Measurements from ENCODE around the gene L3MBTL4. TPM values are rescaled to one million over a fixed set of nuclear protein-coding genes. Genes with fewer than 3 reads are reported as not detected.

L3MBTL4 gene
- total RNA-seq, 1 donor from 2014 or later: not detected

DNA sequence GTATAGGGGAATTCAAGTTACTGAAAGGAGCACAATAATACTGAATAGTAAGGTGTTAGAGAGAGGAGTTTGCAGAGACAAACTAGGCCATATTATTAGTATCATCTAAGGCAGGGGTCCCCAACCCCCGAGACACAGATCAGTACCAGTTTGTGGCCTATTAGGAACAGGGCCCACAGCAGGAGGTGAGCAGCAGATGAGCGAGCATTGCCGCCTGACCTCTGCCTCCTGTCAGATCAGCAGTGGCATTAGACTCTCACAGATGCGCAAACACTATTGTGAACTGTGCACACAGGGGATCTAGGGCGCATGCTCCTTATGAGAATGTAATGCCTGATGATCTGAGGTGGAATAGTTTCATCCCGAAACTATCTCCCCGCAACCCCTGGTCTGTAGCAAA, 477.6 kb downstream of the L3MBTL4 start:
- intact Hi-C loops (cut with DNase I): no loop called here
- Histone ChIP-seq H3K9me3 (no peaks in the 10 kb centered on the region), H3K27me3 (no peaks in the 10 kb centered on the region), H3K4me3 (no peak overlapping the region), H3K4me1 (no peaks in the 10 kb centered on the region), H3K27ac (no peak overlapping the region), H3K36me3 (no peaks in the 10 kb centered on the region)
- no peak for DNase-seq (ENCODE audit: low spot score in 2 of 2)
- TF ChIP-seq, protein P1, sequence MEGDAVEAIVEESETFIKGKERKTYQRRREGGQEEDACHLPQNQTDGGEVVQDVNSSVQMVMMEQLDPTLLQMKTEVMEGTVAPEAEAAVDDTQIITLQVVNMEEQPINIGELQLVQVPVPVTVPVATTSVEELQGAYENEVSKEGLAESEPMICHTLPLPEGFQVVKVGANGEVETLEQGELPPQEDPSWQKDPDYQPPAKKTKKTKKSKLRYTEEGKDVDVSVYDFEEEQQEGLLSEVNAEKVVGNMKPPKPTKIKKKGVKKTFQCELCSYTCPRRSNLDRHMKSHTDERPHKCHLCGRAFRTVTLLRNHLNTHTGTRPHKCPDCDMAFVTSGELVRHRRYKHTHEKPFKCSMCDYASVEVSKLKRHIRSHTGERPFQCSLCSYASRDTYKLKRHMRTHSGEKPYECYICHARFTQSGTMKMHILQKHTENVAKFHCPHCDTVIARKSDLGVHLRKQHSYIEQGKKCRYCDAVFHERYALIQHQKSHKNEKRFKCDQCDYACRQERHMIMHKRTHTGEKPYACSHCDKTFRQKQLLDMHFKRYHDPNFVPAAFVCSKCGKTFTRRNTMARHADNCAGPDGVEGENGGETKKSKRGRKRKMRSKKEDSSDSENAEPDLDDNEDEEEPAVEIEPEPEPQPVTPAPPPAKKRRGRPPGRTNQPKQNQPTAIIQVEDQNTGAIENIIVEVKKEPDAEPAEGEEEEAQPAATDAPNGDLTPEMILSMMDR (IDR thresholded peaks at IDR 0.05): no peak

DNA sequence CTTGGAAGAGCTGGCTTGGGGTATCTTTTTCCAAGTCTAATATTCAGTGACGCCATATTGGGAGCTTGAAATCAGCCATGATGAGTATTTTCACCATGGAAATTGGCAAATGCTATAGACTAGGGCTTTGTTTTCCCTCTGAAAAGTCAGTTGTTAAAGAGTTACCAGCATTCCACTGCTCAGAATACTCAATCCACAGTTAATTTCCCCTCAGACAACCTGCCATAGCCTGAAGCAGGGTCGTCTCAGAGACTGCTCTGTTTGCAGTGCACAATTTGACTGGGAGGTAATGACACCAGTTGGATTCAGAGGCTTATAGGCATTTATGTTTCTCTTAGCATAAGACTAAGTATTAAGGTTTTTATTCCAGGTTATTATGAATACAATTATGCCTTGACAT, 483.9 kb downstream of the L3MBTL4 start:
- no peaks in the 10 kb centered on the region for H3K4me1 ChIP-seq
- intact Hi-C loops (cut with DNase I): no loop called here
- H3K27me3 ChIP-seq: no peaks in the 10 kb centered on the region
- H3K4me3 ChIP-seq: no peak overlapping the region
- DNase-seq (ENCODE audit: low spot score in 2 of 2): no peak
- no peak overlapping the region for H3K27ac ChIP-seq
- H3K9me3 ChIP-seq: no peaks in the 10 kb centered on the region
- H3K36me3 ChIP-seq: no peaks in the 10 kb centered on the region
- TF ChIP-seq, protein P1 (IDR thresholded peaks at IDR 0.05): no peak

DNA sequence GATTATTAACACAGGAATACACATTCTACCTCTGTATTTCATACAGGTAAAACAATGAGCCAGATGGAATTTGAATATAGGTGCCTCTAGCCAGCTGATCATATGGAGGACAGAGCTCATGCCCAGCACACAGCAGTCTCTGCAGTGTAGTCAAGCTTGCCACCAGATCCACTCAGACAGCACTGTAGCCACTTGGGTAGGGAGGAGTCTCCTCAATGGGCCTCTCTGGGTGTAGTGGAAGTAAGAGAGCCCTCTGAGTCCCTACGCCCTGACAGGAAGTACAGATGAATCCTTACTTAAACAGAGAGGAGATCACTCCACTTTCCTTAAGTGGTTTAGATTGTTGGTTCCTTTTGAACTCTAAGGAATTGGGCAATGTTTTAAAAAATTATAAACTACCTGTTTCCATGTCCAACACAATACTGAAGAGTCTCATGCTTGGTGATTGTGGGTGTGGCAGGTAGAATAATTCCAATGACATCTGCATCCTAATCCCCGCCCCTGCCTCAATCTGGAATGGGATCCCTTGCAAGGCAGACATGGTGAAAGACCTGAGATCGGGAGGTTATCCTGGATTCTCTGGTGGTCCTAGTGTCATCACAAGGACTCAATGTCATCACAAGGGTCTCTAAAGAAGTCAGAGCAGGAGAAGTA, 496.4 kb downstream of the L3MBTL4 start:
- no peaks in the 10 kb centered on the region for H3K27me3 ChIP-seq
- no peaks in the 10 kb centered on the region for H3K4me1 ChIP-seq
- intact Hi-C loops (cut with DNase I): no loop called here
- TF ChIP-seq, protein P1 (IDR thresholded peaks at IDR 0.05): no peak
- DNase-seq (ENCODE audit: low spot score in 2 of 2): no peak
- H3K4me3 ChIP-seq: no peak overlapping the region
- no peak overlapping the region for H3K27ac ChIP-seq
- H3K36me3 ChIP-seq: no peaks in the 10 kb centered on the region
- H3K9me3 ChIP-seq: no peaks in the 10 kb centered on the region

DNA sequence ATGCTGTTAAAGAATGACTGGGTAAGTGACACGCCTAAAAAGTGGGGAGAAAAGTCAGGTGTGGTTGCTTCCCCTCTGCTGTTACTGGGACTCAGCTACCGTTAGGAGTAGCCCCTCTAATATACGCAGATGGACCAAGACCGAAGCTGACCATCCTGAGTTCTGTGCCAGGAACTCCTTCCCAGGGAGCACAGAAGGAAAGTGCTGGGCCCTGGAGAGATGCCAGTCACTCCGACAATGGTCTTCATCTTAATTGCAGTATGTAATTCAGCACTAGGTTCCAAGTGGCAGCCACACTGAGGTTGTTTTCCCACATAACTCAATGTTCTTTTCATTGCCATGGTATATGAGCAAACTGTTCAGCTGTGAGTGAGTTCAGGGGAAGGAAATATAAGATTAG, 499.8 kb downstream of the L3MBTL4 start:
- TF ChIP-seq, protein P1 (IDR thresholded peaks at IDR 0.05): no peak
- H3K4me3 ChIP-seq: no peak overlapping the region
- no peak for DNase-seq (ENCODE audit: low spot score in 2 of 2)
- H3K9me3 ChIP-seq: no peaks in the 10 kb centered on the region
- H3K4me1 ChIP-seq: no peaks in the 10 kb centered on the region
- H3K27ac ChIP-seq: no peak overlapping the region
- no peaks in the 10 kb centered on the region for H3K36me3 ChIP-seq
- H3K27me3 ChIP-seq: no peaks in the 10 kb centered on the region
- intact Hi-C loops (cut with DNase I): no loop called here

DNA sequence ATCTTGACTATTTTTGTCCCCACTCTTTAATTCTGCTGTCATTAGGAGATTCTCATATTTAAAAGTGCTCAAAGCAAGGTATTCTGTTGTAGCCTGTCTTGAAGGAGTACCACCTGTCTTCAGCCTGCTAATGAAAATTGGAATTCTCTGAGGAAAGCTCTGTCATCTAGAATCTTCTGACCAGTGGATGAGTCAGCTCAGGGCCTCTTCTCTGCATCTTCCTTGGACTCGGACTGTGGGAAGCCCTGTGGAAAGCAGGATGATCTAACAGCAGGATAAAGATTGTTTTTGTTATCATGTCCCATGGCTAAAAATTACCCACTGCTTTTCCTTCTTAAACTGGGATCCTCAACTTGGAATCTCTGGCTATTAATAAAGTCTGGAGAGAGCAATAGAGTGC, 500.7 kb downstream of the L3MBTL4 start:
- no peak overlapping the region for H3K4me3 ChIP-seq
- TF ChIP-seq, protein P1 (IDR thresholded peaks at IDR 0.05): no peak
- H3K36me3 ChIP-seq: no peaks in the 10 kb centered on the region
- no peak for DNase-seq (ENCODE audit: low spot score in 2 of 2)
- H3K4me1 ChIP-seq: no peaks in the 10 kb centered on the region
- H3K27me3 ChIP-seq: no peaks in the 10 kb centered on the region
- intact Hi-C loops (cut with DNase I): no loop called here
- no peak overlapping the region for H3K27ac ChIP-seq
- H3K9me3 ChIP-seq: no peaks in the 10 kb centered on the region

DNA sequence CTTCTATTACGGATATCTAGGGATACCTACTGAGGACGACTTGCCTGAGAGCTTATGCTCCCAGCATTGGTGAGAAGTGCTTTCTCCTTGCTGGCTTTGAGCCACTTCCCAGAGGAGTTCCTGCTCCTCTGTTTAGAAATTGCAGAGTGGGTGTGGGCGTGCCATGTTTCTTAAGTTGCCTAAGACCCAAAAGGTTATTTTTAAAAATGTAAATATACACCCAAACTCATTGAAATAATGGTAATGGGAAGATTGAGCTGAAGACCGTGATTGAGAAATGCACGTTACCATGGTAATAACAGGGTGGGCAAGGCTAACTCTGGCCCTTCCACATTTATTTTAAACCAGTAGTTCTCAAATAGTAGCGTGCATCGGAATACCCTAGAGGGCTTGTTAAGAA, 502.1 kb downstream of the L3MBTL4 start:
- Histone ChIP-seq H3K9me3 (no peaks in the 10 kb centered on the region), H3K36me3 (no peaks in the 10 kb centered on the region), H3K4me1 (no peaks in the 10 kb centered on the region), H3K27ac (no peak overlapping the region), H3K27me3 (no peaks in the 10 kb centered on the region), H3K4me3 (no peak overlapping the region)
- intact Hi-C loops (cut with DNase I): no loop called here
- TF ChIP-seq, protein P1 (IDR thresholded peaks at IDR 0.05): no peak
- DNase-seq (ENCODE audit: low spot score in 2 of 2): no peak

All from ascending aorta (tissue), 2 donors.